Measurements from ENCODE around the gene FOXK2. TPM values are rescaled to one million over a fixed set of nuclear protein-coding genes. Genes with fewer than 3 reads are reported as not detected.

Gene FOXK2
- total and polyA plus RNA-seq, 2 donors from 2014 or later, result 13.5 to 37.9 TPM

DNA sequence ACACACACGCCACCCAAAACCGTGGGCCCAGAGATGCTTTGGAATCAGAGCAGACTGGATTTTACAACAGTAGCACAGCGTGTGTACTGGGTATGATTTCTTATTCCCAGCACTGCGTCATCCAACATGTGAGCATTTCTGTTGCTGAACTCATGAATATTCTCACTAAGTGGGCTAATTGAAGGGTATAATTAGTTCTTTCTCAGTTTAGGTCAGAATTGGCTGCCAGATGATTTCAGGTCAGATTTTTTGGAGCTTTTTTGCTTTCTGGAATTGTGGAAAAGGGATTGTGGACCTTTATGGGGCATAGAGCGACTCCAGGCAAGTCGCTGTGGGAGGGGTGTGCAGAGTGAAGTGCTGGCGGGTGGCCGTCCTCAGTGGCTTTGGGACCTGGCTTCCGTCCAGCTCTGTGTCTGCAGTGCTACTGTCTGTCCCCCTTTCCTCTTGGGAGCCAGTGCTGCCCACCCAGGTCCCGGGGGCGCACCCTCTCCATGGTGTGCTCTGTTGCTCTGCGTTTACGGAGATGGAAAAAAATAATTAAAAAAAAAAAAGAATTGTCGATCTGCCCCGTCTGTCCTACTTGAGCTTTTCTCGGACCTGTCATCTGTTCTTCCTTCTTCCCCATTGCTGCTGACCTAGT is 25.0 kb downstream of the FOXK2 start:
- DNase-seq, result peak in 1 of 5 donors; percentile 35
- H3K27me3 ChIP-seq (ENCODE audit: control insufficient read depth, insufficient read depth, low read length), result no peaks in the 10 kb centered on the region
- no peaks in the 10 kb centered on the region for H3K9me3 ChIP-seq (ENCODE audit: control insufficient read depth in 2 of 3, insufficient read depth in 1 of 3, low read length in 3 of 3)
- H3K4me1 ChIP-seq (ENCODE audit: control insufficient read depth in 2 of 3, insufficient read depth in 2 of 3, low read depth in 1 of 3, low read length in 3 of 3), result peaks cover 0 to 12% (median 6%) of the 10 kb centered on the region in 3 donors
- H3K36me3 ChIP-seq (ENCODE audit: control insufficient read depth in 2 of 3, insufficient read depth in 3 of 3, low read length in 3 of 3), result no peaks in the 10 kb centered on the region
- no peak overlapping the region for H3K4me3 ChIP-seq (ENCODE audit: low read length in 3 of 3)
- TF ChIP-seq, protein P1, sequence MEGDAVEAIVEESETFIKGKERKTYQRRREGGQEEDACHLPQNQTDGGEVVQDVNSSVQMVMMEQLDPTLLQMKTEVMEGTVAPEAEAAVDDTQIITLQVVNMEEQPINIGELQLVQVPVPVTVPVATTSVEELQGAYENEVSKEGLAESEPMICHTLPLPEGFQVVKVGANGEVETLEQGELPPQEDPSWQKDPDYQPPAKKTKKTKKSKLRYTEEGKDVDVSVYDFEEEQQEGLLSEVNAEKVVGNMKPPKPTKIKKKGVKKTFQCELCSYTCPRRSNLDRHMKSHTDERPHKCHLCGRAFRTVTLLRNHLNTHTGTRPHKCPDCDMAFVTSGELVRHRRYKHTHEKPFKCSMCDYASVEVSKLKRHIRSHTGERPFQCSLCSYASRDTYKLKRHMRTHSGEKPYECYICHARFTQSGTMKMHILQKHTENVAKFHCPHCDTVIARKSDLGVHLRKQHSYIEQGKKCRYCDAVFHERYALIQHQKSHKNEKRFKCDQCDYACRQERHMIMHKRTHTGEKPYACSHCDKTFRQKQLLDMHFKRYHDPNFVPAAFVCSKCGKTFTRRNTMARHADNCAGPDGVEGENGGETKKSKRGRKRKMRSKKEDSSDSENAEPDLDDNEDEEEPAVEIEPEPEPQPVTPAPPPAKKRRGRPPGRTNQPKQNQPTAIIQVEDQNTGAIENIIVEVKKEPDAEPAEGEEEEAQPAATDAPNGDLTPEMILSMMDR (IDR thresholded peaks at IDR 0.05; ENCODE audit: borderline replicate concordance, extremely low read depth, insufficient read depth), result no peak
- no peak for FAIRE-seq
- intact Hi-C loops (cut with DNase I), result loop anchor here (5.0 kb wide), 1 partner anchor 187 kb away; the partner anchor contains the start of gene TEX19
- no peak overlapping the region for H3K9ac ChIP-seq (ENCODE audit: low read length in 3 of 3)
- peak overlapping the region in 1 of 2 donors; percentile 71 for H3K27ac ChIP-seq (ENCODE audit: low read depth in 2 of 2, low read length in 2 of 2)

- H3K4me3 ChIP-seq (ENCODE audit: low read length in 3 of 3), result no peak overlapping the region
- H3K9ac ChIP-seq (ENCODE audit: low read length in 3 of 3), result no peak overlapping the region
- no peaks in the 10 kb centered on the region for H3K9me3 ChIP-seq (ENCODE audit: control insufficient read depth in 2 of 3, insufficient read depth in 1 of 3, low read length in 3 of 3)
- H3K36me3 ChIP-seq (ENCODE audit: control insufficient read depth in 2 of 3, insufficient read depth in 3 of 3, low read length in 3 of 3), result no peaks in the 10 kb centered on the region
- peaks cover 0 to 12% (median 6%) of the 10 kb centered on the region in 3 donors for H3K4me1 ChIP-seq (ENCODE audit: control insufficient read depth in 2 of 3, insufficient read depth in 2 of 3, low read depth in 1 of 3, low read length in 3 of 3)
- FAIRE-seq (no peak), DNase-seq (peak in 3 of 5 donors; percentile 38 to 80 (median 67))
- H3K27me3 ChIP-seq (ENCODE audit: control insufficient read depth, insufficient read depth, low read length), result no peaks in the 10 kb centered on the region
- intact Hi-C loops (cut with DNase I), result loop anchor here (5.0 kb wide), 1 partner anchor 188 kb away; the partner anchor contains the start of gene TEX19
- H3K27ac ChIP-seq (ENCODE audit: low read depth in 2 of 2, low read length in 2 of 2), result peak overlapping the region in 1 of 2 donors; percentile 71
- TF ChIP-seq, protein P1 (IDR thresholded peaks at IDR 0.05; ENCODE audit: borderline replicate concordance, extremely low read depth, insufficient read depth), result no peak
Measured at GRCh38 chr17:82545071-82545462, 25.5 kb downstream of the FOXK2 start.

DNA sequence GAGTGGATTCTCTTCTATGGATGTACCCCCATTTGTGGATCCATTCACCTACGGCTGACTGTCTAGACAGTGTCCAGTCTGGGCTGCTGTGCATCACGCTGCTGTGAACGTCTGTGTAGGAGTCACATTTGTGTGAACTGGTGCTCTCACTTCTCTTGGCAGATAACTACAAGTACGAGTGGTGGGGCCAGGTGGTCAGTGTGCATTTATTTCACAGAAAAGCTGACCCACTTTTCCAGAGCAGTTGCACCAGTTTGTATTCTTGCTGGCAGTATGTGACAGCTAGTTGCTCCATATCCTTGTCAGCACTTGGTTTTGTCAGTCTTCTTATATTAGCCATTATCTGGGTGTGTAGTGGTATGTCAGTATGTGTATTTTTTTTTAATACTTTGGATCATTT is 28.4 kb downstream of the FOXK2 start:
- DNase-seq (no peak), FAIRE-seq (no peak)
- no peaks in the 10 kb centered on the region for H3K36me3 ChIP-seq (ENCODE audit: control insufficient read depth in 2 of 3, insufficient read depth in 3 of 3, low read length in 3 of 3)
- no peaks in the 10 kb centered on the region for H3K27me3 ChIP-seq (ENCODE audit: control insufficient read depth, insufficient read depth, low read length)
- H3K4me1 ChIP-seq (ENCODE audit: control insufficient read depth in 2 of 3, insufficient read depth in 2 of 3, low read depth in 1 of 3, low read length in 3 of 3), result peaks cover 0 to 23% (median 18%) of the 10 kb centered on the region in 3 donors
- intact Hi-C loops (cut with DNase I), result loop anchor here (5.0 kb wide), 1 partner anchor 191 kb away; the partner anchor contains the start of gene TEX19
- H3K4me3 ChIP-seq (ENCODE audit: low read length in 3 of 3), result no peak overlapping the region
- H3K9me3 ChIP-seq (ENCODE audit: control insufficient read depth in 2 of 3, insufficient read depth in 1 of 3, low read length in 3 of 3), result no peaks in the 10 kb centered on the region
- no peak overlapping the region for H3K27ac ChIP-seq (ENCODE audit: low read depth in 2 of 2, low read length in 2 of 2)
- H3K9ac ChIP-seq (ENCODE audit: low read length in 3 of 3), result no peak overlapping the region
- TF ChIP-seq, protein P1 (IDR thresholded peaks at IDR 0.05; ENCODE audit: borderline replicate concordance, extremely low read depth, insufficient read depth), result no peak
